ENCODE data around the gene LAPTM5.
A peak's percentile ranks its signal among the peaks of the same experiment; 100 is the strongest.

GRCh38 chr1:30801771-30802198 lies 44.2 kb upstream of the LAPTM5 start:
- TF ChIP-seq CTCF (IDR thresholded peaks at IDR 0.05 in 8 of 11, conservative IDR thresholded peaks at IDR 0.05 in 3 of 11) (peak; percentile 82 to 95 (median 92)), POLR2A (IDR thresholded peaks at IDR 0.05) (no peak), POLR2AphosphoS5 (IDR thresholded peaks at IDR 0.05) (peak in 2 of 3 donors; percentile 37 to 57)

Data from spleen (tissue), 7 donors.